Measurements from ENCODE around the gene PRIMPOL.

DNA sequence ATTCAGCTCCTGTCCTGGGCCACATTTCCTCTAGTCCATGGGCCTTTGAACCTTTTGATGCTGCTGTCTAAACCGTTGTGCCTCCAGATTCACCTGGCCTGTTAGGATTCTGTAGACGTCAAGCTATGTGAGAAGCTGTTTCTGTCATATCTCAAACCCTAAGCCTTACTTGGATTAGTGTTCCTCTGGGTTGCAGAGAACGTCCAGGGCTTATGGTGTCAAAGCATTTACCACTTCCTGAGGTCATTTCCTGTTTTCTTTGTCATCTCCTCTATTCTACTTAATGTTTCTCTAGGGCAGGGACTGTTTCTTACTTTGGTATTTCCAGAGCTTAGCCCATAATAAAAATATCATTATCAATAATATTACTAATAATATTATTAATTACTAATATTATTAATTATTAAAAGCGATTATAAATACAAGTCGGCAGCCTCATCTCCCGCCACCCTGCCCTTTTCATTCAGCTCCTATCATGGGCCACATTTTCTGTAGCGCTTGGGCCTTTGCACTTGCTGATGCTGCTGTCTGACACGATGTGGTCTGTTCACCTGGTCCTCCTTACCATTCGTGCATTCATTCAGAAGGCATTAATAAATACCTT lies 19.1 kb downstream of the PRIMPOL start:
- TF ChIP-seq GATA2 (IDR thresholded peaks at IDR 0.05; ENCODE audit: low read depth, low read length) (no peak), GATA3 (IDR thresholded peaks at IDR 0.05; ENCODE audit: low read depth, low read length) (no peak)
